SK-N-SH treated with all-trans-retinoic acid at 6 μM for 48 hours (cell line): ENCODE results near the gene SYNJ2.

Source experiments
- ISL1 ChIP-seq: fragments of 250-450 bp; sonication (Bioruptor Pico); IDR thresholded peaks from 2 replicates; pipeline ENCODE4 v2.1.2; 2022; ENCODE audit warnings: mild to moderate bottlenecking, moderate library complexity
- OSR1 ChIP-seq: fragments of 250-450 bp; sonication (Bioruptor Pico); IDR thresholded peaks from 2 replicates; pipeline ENCODE4 v1.8.0; 2022; ENCODE audit warnings: moderate library complexity, mild to moderate bottlenecking, inconsistent platforms
- PATZ1 ChIP-seq: fragments of 250-450 bp; sonication (Bioruptor Pico); IDR thresholded peaks from 2 replicates; pipeline ENCODE4 v1.8.0; 2020; ENCODE audit warnings: mild to moderate bottlenecking, moderate library complexity, borderline replicate concordance
- TCF4 ChIP-seq: fragments of 250-450 bp; sonication (Bioruptor Pico); IDR thresholded peaks from 2 replicates; pipeline ENCODE4 v1.8.0; 2021; ENCODE audit warnings: mild to moderate bottlenecking, moderate library complexity, borderline replicate concordance
- TOX ChIP-seq: fragments of 250-450 bp; sonication (Bioruptor Pico); IDR thresholded peaks from 2 replicates; pipeline ENCODE4 v1.8.0; 2021; ENCODE audit warnings: mild to moderate bottlenecking, moderate library complexity, borderline replicate concordance
- ZC3H10 ChIP-seq: fragments of 250-450 bp; sonication (Bioruptor Pico); IDR thresholded peaks from 2 replicates; pipeline ENCODE4 v1.5.1; 2021; ENCODE audit warnings: mild to moderate bottlenecking, moderate library complexity
- ZFP3 ChIP-seq: fragments of 250-450 bp; sonication (Bioruptor Pico); IDR thresholded peaks from 2 replicates; pipeline ENCODE4 v1.5.0; 2020; ENCODE audit warnings: mild to moderate bottlenecking, moderate library complexity
- ZFP30 ChIP-seq: fragments of 450-650 bp; formaldehyde crosslinking; IDR thresholded peaks from 2 replicates; pipeline ENCODE4 v1.5.0; 2022; ENCODE audit warnings: mild to moderate bottlenecking, moderate library complexity
- ZNF70 ChIP-seq: fragments of 450-650 bp; formaldehyde crosslinking; IDR thresholded peaks from 2 replicates; pipeline ENCODE4 v1.5.0; 2020; ENCODE audit warnings: mild to moderate bottlenecking, moderate library complexity

GRCh38 chr6:157987788-157988699 lies 6.4 kb downstream of the SYNJ2 start:
- TF ChIP-seq ISL1 (CRISPR knock-in tag) = no peak
- no peak for TF ChIP-seq TOX
- no peak for TF ChIP-seq TCF4
- no peak for TF ChIP-seq ZNF70 (CRISPR knock-in tag)
- TF ChIP-seq ZFP30 = no peak
- no peak for TF ChIP-seq ZFP3
- TF ChIP-seq PATZ1 (CRISPR knock-in tag) = no peak
- no peak for TF ChIP-seq OSR1 (CRISPR knock-in tag)
- TF ChIP-seq ZC3H10 = no peak
